ENCODE data around the gene BPIFA1. TPM values are rescaled to one million over a fixed set of nuclear protein-coding genes. Genes with fewer than 3 reads are reported as not detected.

BPIFA1 gene
- polyA plus RNA-seq, 4 donors, result not detected

Other genes starting within 250 kb of the BPIFA1 start
- gene SUN5, start 231.6 kb upstream of the BPIFA1 start, polyA plus RNA-seq (ENCODE audit: insufficient read length in 4 of 4), result not detected
- not detected for gene BPIFB2, start 228.3 kb upstream of the BPIFA1 start, polyA plus RNA-seq (ENCODE audit: insufficient read length in 4 of 4)
- not detected for gene BPIFB6, start 204.3 kb upstream of the BPIFA1 start, polyA plus RNA-seq (ENCODE audit: insufficient read length in 4 of 4)
- gene BPIFB3, start 182.1 kb upstream of the BPIFA1 start, polyA plus RNA-seq (ENCODE audit: insufficient read length in 4 of 4), result not detected
- not detected for gene BPIFB4, start 156.4 kb upstream of the BPIFA1 start, polyA plus RNA-seq (ENCODE audit: insufficient read length in 4 of 4)
- not detected for gene BPIFA2, start 67.8 kb upstream of the BPIFA1 start, polyA plus RNA-seq (ENCODE audit: insufficient read length in 4 of 4)
- not detected for gene BPIFA3, start 18.6 kb upstream of the BPIFA1 start, polyA plus RNA-seq (ENCODE audit: insufficient read length in 4 of 4)
- gene BPIFB1, start 47.2 kb downstream of the BPIFA1 start, polyA plus RNA-seq (ENCODE audit: insufficient read length in 4 of 4), result under 1 TPM in 1 of 4 donors, not detected in 3; 0.13 TPM
- gene CDK5RAP1, start 165.5 kb downstream of the BPIFA1 start, polyA plus RNA-seq (ENCODE audit: insufficient read length in 4 of 4), result 10 to 100 TPM; 26.6 to 44.1 (median 35.1) TPM
- 10 to 100 TPM in 3 of 4 donors, 1 to 10 TPM in 1; 8.6 to 14.3 (median 11.3) TPM for gene SNTA1, start 207.8 kb downstream of the BPIFA1 start, polyA plus RNA-seq (ENCODE audit: insufficient read length in 4 of 4)

Measured in left renal cortex interstitium (tissue), 4 donors.